A673 (cell line): ENCODE results near the gene ORC1. TPM values are rescaled to one million over a fixed set of nuclear protein-coding genes. Genes with fewer than 3 reads are reported as not detected.

Source experiments
- BruUV-seq: library from RNA; stranded (reverse); fragments of 400-500 nt; replicated peaks from 2 replicates; lab custom pipeline; 2021; lab: Mats Ljungman, UMichigan
- CTCF ChIA-PET: fragments of 300-600 bp; sonication (Branson Sonifier 250); formaldehyde crosslinking; loops from one replicate; lab custom pipeline; 2022; ENCODE audit warnings: antibody characterized with exemption; lab: Charles Lee
- POLR2A ChIA-PET: fragments of 300-600 bp; sonication (Branson Sonifier 250); formaldehyde crosslinking; loops from one replicate; lab custom pipeline; 2022; ENCODE audit warnings: antibody characterized with exemption; ENCODE audit not compliant: low non-redundant PET; lab: Charles Lee
- DNase-seq: peaks from one replicate; pipeline ENCODE4 v3.0.0-alpha.2; 2015; ENCODE audit warnings: low spot score
- H3K27ac ChIP-seq: fragments of 200-600 bp; sonication (generic); 2 replicates; pipeline ENCODE4 v1.5.1; 2016; ENCODE audit warnings: mixed run types, low read depth, mild to moderate bottlenecking, mixed read lengths, antibody characterized with exemption, low read length; ENCODE audit not compliant: poor library complexity, severe bottlenecking
- H3K27me3 ChIP-seq: fragments of 200-600 bp; sonication (generic); replicated peaks from 2 replicates; pipeline ENCODE4 v1.6.1; 2017; ENCODE audit warnings: mixed run types, low read depth, mild to moderate bottlenecking, mixed read lengths, antibody characterized with exemption, low read length; ENCODE audit not compliant: insufficient read depth, poor library complexity
- H3K36me3 ChIP-seq: fragments of 200-600 bp; sonication (generic); 2 replicates; pipeline ENCODE4 v1.6.1; 2016; ENCODE audit warnings: mixed run types, mild to moderate bottlenecking, mixed read lengths, antibody characterized with exemption, low read length; ENCODE audit not compliant: insufficient read depth, poor library complexity, severe bottlenecking
- H3K4me1 ChIP-seq: fragments of 200-600 bp; sonication (generic); 2 replicates; pipeline ENCODE4 v1.6.1; 2017; ENCODE audit warnings: mixed run types, mild to moderate bottlenecking, mixed read lengths, antibody characterized with exemption, low read length; ENCODE audit not compliant: insufficient read depth, poor library complexity, severe bottlenecking
- H3K4me3 ChIP-seq: fragments of 200-600 bp; sonication (generic); 2 replicates; pipeline ENCODE4 v1.5.1; 2016; ENCODE audit warnings: low read depth, mixed run types, mild to moderate bottlenecking, mixed read lengths, low read length; ENCODE audit not compliant: poor library complexity, severe bottlenecking
- H3K9me3 ChIP-seq: fragments of 200-600 bp; sonication (generic); 2 replicates; pipeline ENCODE4 v1.6.1; 2016; ENCODE audit warnings: mixed run types, low read depth, mild to moderate bottlenecking, mixed read lengths, antibody characterized with exemption, low read length; ENCODE audit not compliant: poor library complexity, severe bottlenecking
- EZH2 ChIP-seq: fragments of 200-600 bp; sonication (generic); IDR thresholded peaks from 2 replicates; pipeline ENCODE4 v1.6.1; 2017; ENCODE audit warnings: borderline replicate concordance, low read depth, mild to moderate bottlenecking, mixed read lengths, antibody characterized with exemption, low read length; ENCODE audit not compliant: poor library complexity, severe bottlenecking
- intact Hi-C: fragments of 100-400 bp; cut with micrococcal nuclease; formaldehyde crosslinking; loops from one replicate; pipeline ENCODE4 v1.10.0; 2022; ENCODE audit not compliant: unreplicated experiment
- total RNA-seq: library from RNA; stranded (reverse); gene quantifications from 2 replicates; pipeline ENCODE4 v1.2.3, GENCODE V29; 2021
- TF ChIP-seq, protein P1 (sequence below): fragments of 300-800, 200-600 bp; sonication (generic); conservative IDR thresholded peaks from 2 replicates; pipeline ENCODE4 v1.5.1; 2017; ENCODE audit warnings: low read depth, mild to moderate bottlenecking, antibody characterized with exemption, low read length, moderate library complexity, mixed read lengths

The ORC1 gene
- total RNA-seq, 1 experiment from 2014 or later, result 54.0 TPM

DNA sequence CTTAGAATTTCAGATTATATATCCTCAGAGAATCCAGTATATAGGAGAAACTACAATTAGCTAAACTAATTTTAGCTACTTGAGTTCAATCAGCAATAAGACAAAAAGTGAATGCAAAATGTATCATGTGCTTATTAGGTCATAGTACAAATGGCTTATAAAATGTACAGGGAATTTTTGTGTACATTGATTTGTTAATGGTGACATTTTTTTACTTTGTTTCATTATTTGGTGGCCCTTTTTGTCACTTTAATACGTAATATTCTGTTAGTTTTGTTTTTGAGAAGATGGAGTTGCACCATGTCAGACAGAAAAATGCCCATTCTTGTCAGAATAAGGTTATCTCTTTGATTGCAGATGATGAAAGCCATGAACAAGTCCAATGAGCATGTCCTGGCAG lies 71.8 kb downstream of the ORC1 start:
- TF ChIP-seq EZH2, result no peak
- TF ChIP-seq, protein P1, sequence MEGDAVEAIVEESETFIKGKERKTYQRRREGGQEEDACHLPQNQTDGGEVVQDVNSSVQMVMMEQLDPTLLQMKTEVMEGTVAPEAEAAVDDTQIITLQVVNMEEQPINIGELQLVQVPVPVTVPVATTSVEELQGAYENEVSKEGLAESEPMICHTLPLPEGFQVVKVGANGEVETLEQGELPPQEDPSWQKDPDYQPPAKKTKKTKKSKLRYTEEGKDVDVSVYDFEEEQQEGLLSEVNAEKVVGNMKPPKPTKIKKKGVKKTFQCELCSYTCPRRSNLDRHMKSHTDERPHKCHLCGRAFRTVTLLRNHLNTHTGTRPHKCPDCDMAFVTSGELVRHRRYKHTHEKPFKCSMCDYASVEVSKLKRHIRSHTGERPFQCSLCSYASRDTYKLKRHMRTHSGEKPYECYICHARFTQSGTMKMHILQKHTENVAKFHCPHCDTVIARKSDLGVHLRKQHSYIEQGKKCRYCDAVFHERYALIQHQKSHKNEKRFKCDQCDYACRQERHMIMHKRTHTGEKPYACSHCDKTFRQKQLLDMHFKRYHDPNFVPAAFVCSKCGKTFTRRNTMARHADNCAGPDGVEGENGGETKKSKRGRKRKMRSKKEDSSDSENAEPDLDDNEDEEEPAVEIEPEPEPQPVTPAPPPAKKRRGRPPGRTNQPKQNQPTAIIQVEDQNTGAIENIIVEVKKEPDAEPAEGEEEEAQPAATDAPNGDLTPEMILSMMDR, result no peak
- ChIA-PET POLR2A (no interaction called here), CTCF (no interaction called here)
- no TSS peak for BruUV-seq
- DNase-seq, result no peak
- intact Hi-C loops, result no loop called here
- H3K27me3 ChIP-seq, result no peaks in the 10 kb centered on the region
- H3K4me3 ChIP-seq, result no peak overlapping the region
- no peak overlapping the region for H3K27ac ChIP-seq
- H3K4me1 ChIP-seq, result peaks cover 13% of the 10 kb centered on the region
- no peaks in the 10 kb centered on the region for H3K9me3 ChIP-seq
- H3K36me3 ChIP-seq, result no peaks in the 10 kb centered on the region

DNA sequence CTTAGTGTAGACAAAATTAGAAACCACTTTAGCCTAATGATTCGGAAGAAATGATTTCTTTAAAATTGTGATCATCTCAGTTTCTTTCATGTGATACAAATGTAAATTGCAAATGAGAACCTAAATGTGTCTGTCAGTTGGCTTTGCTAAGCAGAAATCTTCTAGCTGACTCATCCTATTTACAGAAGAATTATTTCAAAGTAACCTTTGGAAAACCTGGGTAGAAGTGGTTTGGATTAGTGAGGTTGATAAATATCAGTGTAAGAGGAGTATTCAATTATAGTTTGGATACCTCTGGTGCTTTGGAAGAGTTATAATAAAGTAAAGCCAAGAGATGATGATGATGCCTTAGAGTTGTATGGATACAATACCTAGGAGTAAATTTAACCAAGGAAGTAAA lies 75.6 kb downstream of the ORC1 start:
- H3K27ac ChIP-seq, result no peak overlapping the region
- no peak overlapping the region for H3K4me3 ChIP-seq
- peaks cover 18% of the 10 kb centered on the region for H3K4me1 ChIP-seq
- no peaks in the 10 kb centered on the region for H3K9me3 ChIP-seq
- intact Hi-C loops, result no loop called here
- DNase-seq, result no peak
- H3K27me3 ChIP-seq, result no peaks in the 10 kb centered on the region
- TF ChIP-seq, protein P1, result no peak
- no peak for TF ChIP-seq EZH2
- ChIA-PET CTCF (no interaction called here), POLR2A (no interaction called here)
- no peaks in the 10 kb centered on the region for H3K36me3 ChIP-seq
- BruUV-seq, result no TSS peak

DNA sequence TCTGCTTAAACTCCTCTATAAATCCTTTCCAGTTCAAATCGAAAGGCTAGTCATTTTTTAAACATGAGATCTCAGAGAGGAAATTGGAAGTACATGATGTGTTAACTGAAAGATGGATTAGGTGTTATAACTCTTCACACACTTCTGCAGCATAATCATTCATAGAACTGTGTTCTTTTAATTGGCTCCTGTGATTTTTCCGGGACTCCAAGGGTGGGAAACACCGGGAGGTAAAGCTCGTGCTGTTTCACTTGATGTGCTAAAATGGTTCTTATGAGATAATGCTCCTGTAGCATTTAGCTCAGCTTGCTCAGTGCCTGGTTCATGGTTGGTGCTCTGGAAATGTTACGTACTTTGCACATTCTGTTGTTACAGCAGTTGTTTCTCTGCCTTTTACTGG lies 78.4 kb downstream of the ORC1 start:
- TF ChIP-seq EZH2, result no peak
- TF ChIP-seq, protein P1, result no peak
- Histone ChIP-seq H3K4me3 (no peak overlapping the region), H3K27ac (no peak overlapping the region), H3K9me3 (no peaks in the 10 kb centered on the region), H3K27me3 (no peaks in the 10 kb centered on the region), H3K4me1 (peaks cover 18% of the 10 kb centered on the region), H3K36me3 (no peaks in the 10 kb centered on the region)
- POLR2A ChIA-PET, result interaction anchor here (0.6 kb wide), 1 partner anchor 484 kb away, joined by 4 read pairs; no protein-coding TSS in a partner anchor
- no TSS peak for BruUV-seq
- CTCF ChIA-PET, result no interaction called here
- intact Hi-C loops, result no loop called here
- peak; percentile 91 for DNase-seq
